HEK293 (cell line): Measurements from ENCODE around the gene COPS4.

Experiments used
- MZF1 ChIP-seq: fragments of 450-650 bp; formaldehyde crosslinking; IDR thresholded peaks from 2 replicates; pipeline ENCODE4 v1.5.1; 2017; ENCODE audit warnings: missing biosample characterization, missing genetic modification characterization, borderline replicate concordance
- ZBTB20 ChIP-seq: fragments of 450-650 bp; formaldehyde crosslinking; IDR thresholded peaks from 2 replicates; pipeline ENCODE4 v1.5.1; 2016; ENCODE audit warnings: missing biosample characterization, missing genetic modification characterization
- ZNF274 ChIP-seq, 2 experiments: fragments of 200-500 bp in 1 of 2; fragments of 450-650 bp in 1 of 2; sonication (Bioruptor generic) in 1 of 2; formaldehyde crosslinking in 1 of 2; IDR thresholded peaks; 2 replicates each; pipeline versions ENCODE4 v1.5.1 to v1.6.1; 2014 to 2016; ENCODE audit warnings: borderline replicate concordance in 1 of 2, inconsistent platforms in 1 of 2, low read length in 1 of 2, missing biosample characterization in 1 of 2, missing genetic modification characterization in 1 of 2
- ZNF558 ChIP-seq: fragments of 450-650 bp; formaldehyde crosslinking; IDR thresholded peaks from 2 replicates; pipeline ENCODE4 v1.5.1; 2016; ENCODE audit warnings: missing biosample characterization, missing genetic modification characterization
- TF ChIP-seq, protein P1 (sequence below): fragments of 450-650 bp; formaldehyde crosslinking; IDR thresholded peaks from 2 replicates; pipeline ENCODE4 v1.5.1; 2016; ENCODE audit warnings: missing biosample characterization, missing genetic modification characterization
- TF ChIP-seq, protein P2 (sequence below): fragments of 450-650 bp; IDR thresholded peaks from 2 replicates; pipeline ENCODE4 v1.5.1; 2018; ENCODE audit warnings: missing biosample characterization, mild to moderate bottlenecking, missing genetic modification characterization

DNA sequence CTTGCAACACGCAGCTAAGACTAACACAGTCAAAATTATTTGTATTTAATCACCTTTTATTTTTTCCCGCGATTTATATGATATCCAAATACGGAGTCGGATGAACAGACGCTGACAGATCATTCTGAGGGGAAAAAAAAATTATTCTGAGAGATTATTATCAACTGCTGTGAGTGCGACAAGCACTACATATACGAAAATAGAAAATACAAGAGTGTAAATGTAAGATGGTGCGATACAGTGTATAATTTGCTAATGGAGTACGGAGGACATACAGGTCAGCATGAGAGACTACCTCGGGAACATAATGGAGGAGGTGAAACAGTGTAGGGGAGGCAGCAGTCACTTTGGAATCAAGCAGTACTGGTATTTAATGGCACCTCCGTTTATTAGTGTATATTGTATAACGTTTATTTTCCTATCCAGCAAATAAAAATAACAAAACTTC lies 21.5 kb upstream of the COPS4 start:
- TF ChIP-seq, protein P1, sequence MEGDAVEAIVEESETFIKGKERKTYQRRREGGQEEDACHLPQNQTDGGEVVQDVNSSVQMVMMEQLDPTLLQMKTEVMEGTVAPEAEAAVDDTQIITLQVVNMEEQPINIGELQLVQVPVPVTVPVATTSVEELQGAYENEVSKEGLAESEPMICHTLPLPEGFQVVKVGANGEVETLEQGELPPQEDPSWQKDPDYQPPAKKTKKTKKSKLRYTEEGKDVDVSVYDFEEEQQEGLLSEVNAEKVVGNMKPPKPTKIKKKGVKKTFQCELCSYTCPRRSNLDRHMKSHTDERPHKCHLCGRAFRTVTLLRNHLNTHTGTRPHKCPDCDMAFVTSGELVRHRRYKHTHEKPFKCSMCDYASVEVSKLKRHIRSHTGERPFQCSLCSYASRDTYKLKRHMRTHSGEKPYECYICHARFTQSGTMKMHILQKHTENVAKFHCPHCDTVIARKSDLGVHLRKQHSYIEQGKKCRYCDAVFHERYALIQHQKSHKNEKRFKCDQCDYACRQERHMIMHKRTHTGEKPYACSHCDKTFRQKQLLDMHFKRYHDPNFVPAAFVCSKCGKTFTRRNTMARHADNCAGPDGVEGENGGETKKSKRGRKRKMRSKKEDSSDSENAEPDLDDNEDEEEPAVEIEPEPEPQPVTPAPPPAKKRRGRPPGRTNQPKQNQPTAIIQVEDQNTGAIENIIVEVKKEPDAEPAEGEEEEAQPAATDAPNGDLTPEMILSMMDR = no peak
- TF ChIP-seq, protein P2, sequence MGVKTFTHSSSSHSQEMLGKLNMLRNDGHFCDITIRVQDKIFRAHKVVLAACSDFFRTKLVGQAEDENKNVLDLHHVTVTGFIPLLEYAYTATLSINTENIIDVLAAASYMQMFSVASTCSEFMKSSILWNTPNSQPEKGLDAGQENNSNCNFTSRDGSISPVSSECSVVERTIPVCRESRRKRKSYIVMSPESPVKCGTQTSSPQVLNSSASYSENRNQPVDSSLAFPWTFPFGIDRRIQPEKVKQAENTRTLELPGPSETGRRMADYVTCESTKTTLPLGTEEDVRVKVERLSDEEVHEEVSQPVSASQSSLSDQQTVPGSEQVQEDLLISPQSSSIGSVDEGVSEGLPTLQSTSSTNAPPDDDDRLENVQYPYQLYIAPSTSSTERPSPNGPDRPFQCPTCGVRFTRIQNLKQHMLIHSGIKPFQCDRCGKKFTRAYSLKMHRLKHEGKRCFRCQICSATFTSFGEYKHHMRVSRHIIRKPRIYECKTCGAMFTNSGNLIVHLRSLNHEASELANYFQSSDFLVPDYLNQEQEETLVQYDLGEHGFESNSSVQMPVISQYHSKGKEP (tag by site-specific recombination) = no peak
- TF ChIP-seq ZNF558 (tag by site-specific recombination) (no peak), ZNF274 (IDR thresholded peaks at IDR 0.05; ENCODE audit: low read length) (no peak), ZNF274 (tag by site-specific recombination; IDR thresholded peaks at IDR 0.05; ENCODE audit: borderline replicate concordance) (no peak), MZF1 (tag by site-specific recombination) (no peak), ZBTB20 (tag by site-specific recombination) (no peak)
